Motor neuron (in vitro differentiated cells): Measurements from ENCODE around the gene GOLGA3. TPM values are rescaled to one million over a fixed set of nuclear protein-coding genes. Genes with fewer than 3 reads are reported as not detected.
"Not testable (repeated sequence)": the region's sequence is repeated elsewhere in the genome, so short reads cannot be mapped to it uniquely, and the experiment has no call there.

Experiments
- ATAC-seq, 8 experiments: fragments of 200-7000 bp; cut with Tn5 transposase; replicated peaks in 6 of 8; 2 replicates each; pipeline ENCODE4 v1.8.0; 2021; ENCODE audit warnings: mild to moderate bottlenecking in 8 of 8, moderate library complexity in 8 of 8
- H3K27ac ChIP-seq, 2 donors: fragments of 250-450 bp; sonication (Bioruptor Pico); 2 replicates each; pipeline ENCODE4 v1.9.0; 2021; ENCODE audit warnings: antibody characterized with exemption in 2 of 2, mild to moderate bottlenecking in 2 of 2, moderate library complexity in 1 of 2
- H3K4me1 ChIP-seq, 2 donors: fragments of 250-450 bp; sonication (Bioruptor Pico); replicated peaks in 1 of 2; 2 replicates each; pipeline ENCODE4 v1.6.1; 2021; ENCODE audit warnings: antibody characterized with exemption in 2 of 2, mild to moderate bottlenecking in 2 of 2, moderate library complexity in 1 of 2
- H3K4me3 ChIP-seq, 5 donors: fragments of 250-450 bp; sonication (Bioruptor Pico); 2 replicates each; pipeline ENCODE4 v1.9.0; 2021; ENCODE audit warnings: antibody characterized with exemption in 5 of 5, mild to moderate bottlenecking in 5 of 5, moderate library complexity in 4 of 5
- WGBS, 10 experiments: fragments of 450-650 bp; shearing (Covaris generic); methylation state at CpG; one replicate each; pipeline ENCODE4 v1.0.0; 2022; 5-methylcytosine and 5-hydroxymethylcytosine counted together
- in situ Hi-C, 9 experiments: fragments of 400-800 bp; cut with MboI; loops; one replicate each; pipeline ENCODE4 v1.15.0; 2021; ENCODE audit warnings: low sequenced_read_pairs in 9 of 9, low pct_unique_long_range_greater_than_20kb in 2 of 9; ENCODE audit not compliant: unreplicated experiment in 9 of 9
- total RNA-seq, 8 experiments: library from RNA; unstranded; fragments of 300-600 nt; gene quantifications; 2 replicates each; pipeline versions ENCODE4 v1.2.3 to v1.2.4, GENCODE V29; 2022

Gene GOLGA3
- total RNA-seq, 8 experiments from 2014 or later = 41.1 to 75.1 (median 48.6) TPM

DNA sequence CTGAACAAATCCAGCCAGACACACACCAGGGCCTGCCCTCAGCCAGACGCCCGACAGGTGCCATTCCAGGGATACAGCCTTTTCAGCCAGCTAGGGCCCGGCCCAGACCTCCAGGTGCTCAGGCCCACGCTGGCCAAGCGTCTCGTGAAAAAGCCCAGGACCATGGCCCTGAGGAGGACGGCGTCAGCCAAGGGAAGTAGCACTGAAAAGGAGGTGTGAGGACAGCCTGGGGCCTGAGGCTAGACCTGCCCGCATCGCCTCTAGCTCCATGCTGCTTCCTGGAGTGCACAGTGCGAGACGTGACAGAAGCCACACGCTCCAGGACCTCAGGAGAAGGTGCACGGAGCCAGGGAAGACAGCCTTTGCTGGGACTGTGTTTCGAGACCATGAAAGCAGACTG, 29.8 kb downstream of the GOLGA3 start:
- WGBS, 10 experiments = 83 to 100% (median 90%) methylated on average over 1 to 2 of the region's 15 CpGs; no CpG with 5 or more reads in 7 of the 10 experiments

GRCh38 chr12:132797820-132798570, 30.7 kb downstream of the GOLGA3 start:
- 80 to 100% (median 96%) methylated on average over 1 to 13 of the region's 24 CpGs; no CpG with 5 or more reads in 3 of the 10 experiments for WGBS, 10 experiments
- in situ Hi-C loops = no loop called here

More for the DNA sequence above, 29.8 kb downstream of the GOLGA3 start:
- no peak overlapping the region for H3K27ac ChIP-seq
- ATAC-seq = no peak
- no peak overlapping the region for H3K4me3 ChIP-seq
- in situ Hi-C loops = no loop called here
- no peaks in the 10 kb centered on the region for H3K4me1 ChIP-seq

DNA sequence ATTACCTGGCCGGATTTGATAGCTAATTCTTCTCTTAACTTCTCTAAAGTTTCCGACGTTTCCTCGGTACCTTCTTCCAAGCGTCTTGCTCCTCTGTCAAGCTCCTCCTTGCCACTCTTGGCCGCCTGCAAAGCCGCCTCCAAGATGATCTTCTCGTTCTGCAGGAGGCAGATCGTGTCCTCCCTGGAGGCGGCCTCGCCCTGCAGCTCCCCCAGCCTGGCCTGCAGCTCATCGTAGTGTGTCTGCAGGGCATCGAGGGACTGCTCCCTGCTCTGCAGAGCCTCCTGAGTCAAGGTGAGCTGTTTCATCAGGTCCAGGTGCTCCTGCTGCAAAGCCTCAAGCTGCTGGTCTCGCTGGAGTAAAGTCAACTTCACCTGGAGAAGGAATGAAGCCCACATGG, 32.8 kb downstream of the GOLGA3 start:
- in situ Hi-C loops = no loop called here
- no peaks in the 10 kb centered on the region for H3K4me1 ChIP-seq
- WGBS, 10 experiments = 40 to 100% (median 89%) methylated on average over 1 to 5 of the region's 14 CpGs; no CpG with 5 or more reads in 4 of the 10 experiments
- no peak overlapping the region for H3K27ac ChIP-seq
- H3K4me3 ChIP-seq = no peak overlapping the region
- no peak for ATAC-seq

More at GRCh38 chr12:132797820-132798570, 30.7 kb downstream of the GOLGA3 start:
- no peak overlapping the region for H3K4me3 ChIP-seq
- no peaks in the 10 kb centered on the region for H3K4me1 ChIP-seq
- no peak overlapping the region for H3K27ac ChIP-seq
- ATAC-seq = peak in 1 of 8 experiments; percentile 19

DNA sequence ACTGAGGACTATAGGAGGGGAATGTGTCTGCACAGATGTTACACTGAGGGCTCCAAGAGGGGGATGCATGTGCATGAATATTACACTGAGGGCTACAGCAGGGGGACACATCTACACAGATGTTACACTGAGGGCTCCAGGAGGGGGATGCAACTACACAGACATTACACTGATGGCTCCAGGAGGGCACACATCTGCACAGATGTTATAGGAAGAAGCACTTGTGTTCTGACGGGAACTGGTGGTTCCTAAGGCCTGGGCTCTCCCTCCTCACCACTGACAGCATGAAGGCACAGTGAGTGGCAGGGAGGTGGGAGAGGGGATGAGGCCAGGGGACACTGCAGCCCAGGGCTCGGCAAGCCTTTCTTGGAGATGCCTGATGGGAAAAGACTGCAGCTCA, 36.7 kb downstream of the GOLGA3 start:
- WGBS, 10 experiments = no CpG with 5 or more reads among the region's 2 CpGs
- H3K4me1 ChIP-seq, H3K27ac ChIP-seq, H3K4me3 ChIP-seq, in situ Hi-C loops: not testable (repeated sequence)
- ATAC-seq = peak in 2 of 8 experiments; percentile 16 to 18

DNA sequence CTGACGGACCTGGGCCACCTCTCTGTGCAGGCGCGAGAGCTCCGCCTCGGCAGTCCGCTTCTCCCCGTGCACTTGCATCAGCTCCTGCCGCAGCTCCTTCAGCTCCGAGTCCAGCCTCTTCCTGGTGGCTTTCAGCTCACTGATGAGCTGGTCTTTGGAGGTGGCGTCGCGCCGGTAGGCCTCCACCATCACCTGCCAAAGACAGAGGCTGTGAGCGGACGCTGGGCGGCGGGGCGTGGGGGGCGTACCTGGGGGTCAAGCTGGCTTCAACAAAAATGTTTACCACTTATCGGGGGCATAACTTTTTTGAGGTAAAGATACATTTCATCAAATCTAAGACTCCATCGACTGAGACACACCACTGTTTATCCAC, 39.6 kb downstream of the GOLGA3 start:
- Histone ChIP-seq H3K27ac (no peak overlapping the region), H3K4me3 (no peak overlapping the region), H3K4me1 (no peaks in the 10 kb centered on the region)
- no peak for ATAC-seq
- WGBS, 10 experiments = 90% methylated on average over 8 of the region's 21 CpGs; no CpG with 5 or more reads in 9 of the 10 experiments
- in situ Hi-C loops = no loop called here

GRCh38 chr12:132788375-132789098, 40.1 kb downstream of the GOLGA3 start:
- WGBS, 10 experiments = 85 to 100% (median 97%) methylated on average over 1 to 9 of the region's 29 CpGs; no CpG with 5 or more reads in 3 of the 10 experiments
- Histone ChIP-seq H3K4me3 (no peak overlapping the region), H3K4me1 (no peaks in the 10 kb centered on the region), H3K27ac (no peak overlapping the region)
- in situ Hi-C loops = no loop called here
- ATAC-seq = no peak

GRCh38 chr12:132787877-132788276, 40.8 kb downstream of the GOLGA3 start:
- no peak for ATAC-seq
- Histone ChIP-seq H3K27ac (no peak overlapping the region), H3K4me1 (no peaks in the 10 kb centered on the region), H3K4me3 (no peak overlapping the region)
- WGBS, 10 experiments = 100% methylated on average over 2 of the region's 15 CpGs; no CpG with 5 or more reads in 9 of the 10 experiments
- in situ Hi-C loops = no loop called here

- no peak for ATAC-seq
- WGBS, 10 experiments = 80 to 100% (median 96%) methylated on average over 1 to 20 of the region's 21 CpGs; no CpG with 5 or more reads in 4 of the 10 experiments
- H3K4me1 ChIP-seq = no peaks in the 10 kb centered on the region
- no peak overlapping the region for H3K27ac ChIP-seq
- in situ Hi-C loops = no loop called here
- H3K4me3 ChIP-seq = no peak overlapping the region
Observed at GRCh38 chr12:132786192-132786591, 42.5 kb downstream of the GOLGA3 start.

DNA sequence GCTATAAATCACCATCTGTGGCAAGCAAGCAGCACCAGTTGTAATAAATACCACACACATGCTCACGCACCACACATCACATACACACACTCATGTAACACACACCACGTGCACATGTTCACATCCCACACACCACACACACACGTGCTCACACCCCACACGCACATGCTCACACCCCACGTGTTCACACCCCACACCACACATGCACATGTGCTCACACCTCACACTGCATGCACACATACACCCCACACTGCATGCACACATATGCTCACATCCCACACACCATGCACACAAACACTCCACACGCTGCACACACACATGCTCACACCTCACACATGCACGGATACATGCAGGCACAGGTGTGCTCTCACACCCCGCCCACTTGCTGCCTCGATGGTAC, 44.1 kb downstream of the GOLGA3 start:
- in situ Hi-C loops = no loop called here
- H3K27ac ChIP-seq = no peak overlapping the region

DNA sequence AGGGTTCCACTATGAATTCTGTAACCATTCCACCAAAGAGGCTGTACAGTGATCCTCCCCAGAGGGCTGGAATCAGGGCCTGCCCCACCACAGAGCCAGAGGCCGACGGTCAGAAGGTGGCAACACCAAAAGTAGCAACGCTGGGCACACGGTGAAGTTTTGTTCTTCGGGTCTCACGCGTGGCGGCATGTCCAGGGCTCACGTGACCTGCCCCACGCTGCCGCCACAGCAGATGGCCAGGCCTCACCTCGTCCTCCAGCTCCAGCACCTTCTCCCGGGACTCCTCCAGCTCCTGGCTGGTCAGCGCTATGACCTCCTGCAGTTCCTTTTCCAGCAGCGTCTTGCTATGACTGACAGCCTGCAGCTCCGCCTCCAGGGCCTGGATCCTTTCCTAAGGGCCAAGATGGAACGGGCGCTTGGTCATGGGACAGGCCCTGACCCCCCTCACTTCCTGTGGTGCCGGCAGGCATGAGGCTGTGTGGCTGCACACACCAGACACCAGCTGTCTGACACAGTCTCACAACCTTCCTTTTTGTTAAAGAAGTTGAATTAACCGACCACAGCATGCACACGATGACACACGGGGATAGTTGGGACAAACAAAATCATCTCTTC, 44.6 kb downstream of the GOLGA3 start:
- 42 to 100% (median 93%) methylated on average over 1 to 14 of the region's 22 CpGs; no CpG with 5 or more reads in 3 of the 10 experiments for WGBS, 10 experiments
- no peak overlapping the region for H3K4me3 ChIP-seq
- peak in 2 of 8 experiments; percentile 28 to 31 for ATAC-seq
- in situ Hi-C loops = no loop called here
- no peaks in the 10 kb centered on the region for H3K4me1 ChIP-seq
- no peak overlapping the region for H3K27ac ChIP-seq

More for the DNA sequence above, 44.1 kb downstream of the GOLGA3 start:
- ATAC-seq = peak in 3 of 8 experiments; percentile 18 to 23 (median 20)
- H3K4me1 ChIP-seq = no peaks in the 10 kb centered on the region
- H3K4me3 ChIP-seq = no peak overlapping the region
- WGBS, 10 experiments = 38 to 100% (median 89%) methylated on average over 1 to 7 of the region's 9 CpGs; no CpG with 5 or more reads in 4 of the 10 experiments

DNA sequence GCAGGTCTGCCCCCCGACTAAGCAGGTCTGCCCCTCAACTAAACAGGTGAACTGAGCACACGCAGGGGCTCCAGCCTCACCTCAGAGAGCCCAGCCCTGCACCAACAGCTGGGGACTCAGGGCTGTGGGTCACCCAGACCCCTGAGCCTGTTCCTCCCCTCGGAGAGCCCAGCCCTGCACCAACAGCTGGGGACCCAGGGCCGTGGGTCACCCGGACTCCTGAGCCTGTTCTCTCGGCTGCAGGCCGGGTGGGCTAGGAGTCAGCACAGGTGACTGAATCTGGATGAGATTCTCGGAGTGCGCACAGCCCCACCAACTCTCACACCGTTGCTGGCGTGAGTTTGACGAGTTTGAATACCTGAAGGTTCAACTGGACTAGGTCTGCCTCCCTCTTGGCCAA, 46.7 kb downstream of the GOLGA3 start:
- Histone ChIP-seq H3K27ac (no peak overlapping the region), H3K4me1 (no peaks in the 10 kb centered on the region), H3K4me3 (no peak overlapping the region)
- in situ Hi-C loops = no loop called here
- WGBS, 10 experiments = 78 to 97% (median 91%) methylated on average over 4 to 8 of the region's 12 CpGs; no CpG with 5 or more reads in 5 of the 10 experiments
- ATAC-seq = no peak

DNA sequence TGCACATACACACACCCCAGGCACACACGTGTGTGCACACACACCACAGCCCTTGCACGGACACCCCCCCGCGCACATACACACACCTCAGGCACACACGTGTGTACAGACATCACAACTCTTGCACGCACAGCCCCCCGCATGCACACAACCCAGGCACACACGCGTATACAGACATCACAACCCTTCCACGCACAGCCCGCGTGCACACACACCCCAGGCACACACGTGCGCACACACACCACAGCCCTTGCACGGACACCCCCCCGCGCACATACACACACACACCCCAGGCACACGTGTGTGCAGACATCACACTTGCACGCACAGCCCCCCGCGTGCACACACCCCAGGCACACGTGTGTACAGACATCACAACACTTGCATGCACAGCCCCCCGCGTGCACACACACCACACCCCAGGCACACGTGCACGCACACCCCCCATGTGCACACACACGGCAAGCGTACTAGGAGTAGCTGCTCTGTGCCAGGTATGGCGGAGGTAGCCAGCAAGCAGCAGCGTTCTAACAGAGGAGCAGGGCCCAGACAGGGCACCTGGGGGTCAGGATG, 48.8 kb downstream of the GOLGA3 start:
- Histone ChIP-seq H3K27ac (no peak overlapping the region), H3K4me1 (no peaks in the 10 kb centered on the region), H3K4me3 (no peak overlapping the region)
- in situ Hi-C loops = no loop called here
- ATAC-seq = peak in 4 of 8 experiments; percentile 19 to 28 (median 24)
- WGBS, 10 experiments = 84 to 98% (median 90%) methylated on average over 2 to 8 of the region's 30 CpGs; no CpG with 5 or more reads in 7 of the 10 experiments

GRCh38 chr12:132777614-132778013, 51.1 kb downstream of the GOLGA3 start:
- H3K27ac ChIP-seq = no peak overlapping the region
- WGBS, 10 experiments = 67 to 100% (median 100%) methylated on average over 2 to 3 of the region's 20 CpGs; no CpG with 5 or more reads in 4 of the 10 experiments
- no peak overlapping the region for H3K4me3 ChIP-seq
- H3K4me1 ChIP-seq = no peaks in the 10 kb centered on the region
- in situ Hi-C loops = no loop called here
- ATAC-seq = no peak
